ENCODE measurements around the gene PYGM. TPM values are rescaled to one million over a fixed set of nuclear protein-coding genes. Genes with fewer than 3 reads are reported as not detected.

PYGM gene
- total and polyA plus RNA-seq, 2 donors (not counting 1 experiment from before 2014, with no cell fraction given), result 0.50 to 1.9 TPM

DNA sequence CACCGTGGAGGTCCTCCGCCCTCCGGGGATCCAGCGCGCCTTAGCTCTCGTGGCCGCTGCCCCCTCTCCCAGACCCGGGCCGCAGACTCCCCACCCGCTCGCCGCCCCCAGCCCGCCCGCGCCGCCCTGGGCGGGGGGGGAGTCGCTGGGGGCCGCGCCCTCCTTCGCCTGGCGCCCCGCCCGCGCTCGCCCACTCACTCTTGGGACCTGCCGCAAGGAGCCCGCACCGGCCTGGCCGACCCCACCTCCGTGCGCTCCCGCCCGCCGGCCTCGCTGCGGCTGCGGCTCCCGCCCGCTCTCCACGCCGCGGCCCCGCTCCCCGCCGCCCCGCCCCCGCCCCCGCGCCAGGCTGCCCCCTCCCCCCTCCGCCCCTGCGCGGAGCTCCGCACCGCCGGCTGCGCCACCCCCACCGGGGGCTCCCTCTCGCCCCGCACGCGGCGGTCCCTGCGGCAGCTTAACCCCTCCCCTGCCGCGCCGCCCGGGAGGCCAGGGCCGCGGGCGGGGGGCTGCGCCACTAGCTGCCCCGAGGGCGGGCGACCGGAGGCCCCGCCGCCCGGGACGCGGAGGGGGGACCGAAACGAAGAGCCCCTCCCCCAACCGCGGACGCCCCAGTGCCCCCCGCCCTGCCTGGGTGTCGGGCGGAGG, 15.1 kb downstream of the PYGM start:
- Histone ChIP-seq H3K4me3 (replicated peaks in 1 of 4; ENCODE audit: control extremely low read depth in 1 of 4, insufficient read depth in 1 of 4, low read depth in 3 of 4, low read length in 4 of 4) (peak overlapping the region in 2 of 4 experiments; percentile 16 to 37), H3K36me3 (ENCODE audit: control insufficient read depth, insufficient read depth, low read length) (no peaks in the 10 kb centered on the region), H3K79me2 (ENCODE audit: control insufficient read depth, insufficient read depth, low read length) (no peaks in the 10 kb centered on the region), H2AFZ (ENCODE audit: low read length) (no peak overlapping the region), H3K9me3 (ENCODE audit: control insufficient read depth, insufficient read depth, low read depth, low read length) (no peaks in the 10 kb centered on the region), H3K4me2 (ENCODE audit: extremely low read depth, insufficient read depth, low read length) (peak overlapping the region; percentile 78), H3K4me1 (ENCODE audit: control insufficient read depth, extremely low read depth, insufficient read depth, low read length) (peaks cover 22% of the 10 kb centered on the region), H3K27ac (ENCODE audit: insufficient read depth, low read length) (no peak overlapping the region), H4K20me1 (ENCODE audit: control insufficient read depth, extremely low read depth, insufficient read depth, low read length) (no peaks in the 10 kb centered on the region), H3K9ac (ENCODE audit: insufficient read depth, low read length) (no peak overlapping the region), H3K27me3 (ENCODE audit: control insufficient read depth, insufficient read depth, low read length) (peaks cover 18% of the 10 kb centered on the region)
- DNase-seq (ENCODE audit: low read depth in 2 of 2), result no peak
- TF ChIP-seq EZH2 (IDR thresholded peaks at IDR 0.05; ENCODE audit: low read length, missing control alignments) (no peak), CTCF (conservative IDR thresholded peaks at IDR 0.05 in 1 of 2, IDR thresholded peaks at IDR 0.05 in 1 of 2; ENCODE audit: low read depth in 1 of 2, low read length in 2 of 2) (no peak)

DNA sequence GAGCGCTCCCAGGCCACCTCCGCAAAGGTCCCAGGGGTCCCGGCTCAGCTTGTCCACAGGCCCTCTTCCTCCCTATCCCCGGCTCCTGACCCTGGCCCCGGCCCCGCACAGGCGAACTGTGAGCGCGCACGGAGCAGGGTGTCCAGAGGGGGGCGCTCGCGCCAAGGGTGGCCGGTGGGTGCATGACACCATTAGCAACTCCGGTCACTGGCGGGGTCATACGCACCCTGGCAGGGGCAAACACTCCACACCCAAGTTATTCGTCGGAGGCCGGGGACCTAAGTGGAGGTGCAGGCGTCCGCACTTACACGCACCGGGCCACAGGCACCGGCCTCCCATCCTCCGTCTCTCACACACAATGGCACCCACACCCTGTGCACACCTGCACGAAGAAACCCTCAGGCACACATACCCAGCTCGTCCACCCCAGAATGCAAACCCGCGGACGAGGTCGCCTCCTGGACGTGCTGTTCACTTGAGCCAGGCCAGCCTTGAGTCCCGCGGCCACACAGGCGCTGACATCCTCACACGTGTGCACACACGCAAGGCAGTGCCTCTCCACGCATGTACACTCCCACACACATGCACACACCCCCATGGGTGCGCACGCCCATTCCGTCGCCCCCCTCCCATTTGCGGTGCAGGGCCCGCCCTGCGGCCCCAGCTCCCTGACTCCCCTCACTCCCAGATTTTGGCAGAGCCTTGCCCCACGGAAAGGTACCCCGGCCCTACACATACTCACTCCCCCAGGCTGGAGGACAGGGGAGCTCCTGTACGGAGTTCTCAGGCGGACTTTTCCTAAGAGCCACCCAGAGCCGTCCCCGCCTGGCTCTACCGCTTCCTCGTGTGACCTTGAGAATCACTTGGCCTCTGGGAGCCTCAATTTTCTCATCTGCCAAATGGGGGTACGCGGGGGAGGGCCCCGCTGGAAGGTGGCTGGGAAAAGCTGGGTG, 15.9 kb downstream of the PYGM start, which contains the start of gene RASGRP2:
Gene RASGRP2, minus strand, starts transcription at position 552 of the 953 bp plus-strand sequence. CDS start 1,276 bp downstream, outside the sequence.
- Histone ChIP-seq H2AFZ (ENCODE audit: low read length) (no peak within 1 kb of the TSS), H3K27ac (ENCODE audit: insufficient read depth, low read length) (no peak within 1 kb of the TSS), H3K36me3 (ENCODE audit: control insufficient read depth, insufficient read depth, low read length) (no peaks in the 10 kb centered on the region), H4K20me1 (ENCODE audit: control insufficient read depth, extremely low read depth, insufficient read depth, low read length) (no peaks in the 10 kb centered on the region), H3K27me3 (ENCODE audit: control insufficient read depth, insufficient read depth, low read length) (peaks cover 18% of the 10 kb centered on the region), H3K9me3 (ENCODE audit: control insufficient read depth, insufficient read depth, low read depth, low read length) (no peaks in the 10 kb centered on the region), H3K4me3 (replicated peaks in 1 of 4; ENCODE audit: control extremely low read depth in 1 of 4, insufficient read depth in 1 of 4, low read depth in 3 of 4, low read length in 4 of 4) (peak within 1 kb of the TSS in 3 of 4 experiments; percentile 21 to 56 (median 46)), H3K4me1 (ENCODE audit: control insufficient read depth, extremely low read depth, insufficient read depth, low read length) (peaks cover 22% of the 10 kb centered on the region), H3K4me2 (ENCODE audit: extremely low read depth, insufficient read depth, low read length) (peak within 1 kb of the TSS; percentile 78), H3K79me2 (ENCODE audit: control insufficient read depth, insufficient read depth, low read length) (no peaks in the 10 kb centered on the region), H3K9ac (ENCODE audit: insufficient read depth, low read length) (peak within 1 kb of the TSS; percentile 63)
- TF ChIP-seq EZH2 (IDR thresholded peaks at IDR 0.05; ENCODE audit: low read length, missing control alignments), result peak; percentile 98
- TF ChIP-seq CTCF (conservative IDR thresholded peaks at IDR 0.05 in 1 of 2, IDR thresholded peaks at IDR 0.05 in 1 of 2; ENCODE audit: low read depth in 1 of 2, low read length in 2 of 2), result peak; percentile 45
- DNase-seq (ENCODE audit: low read depth in 2 of 2), result no peak

Data from fibroblast of lung (primary cell).